ENCODE results near the gene SLC9A6.
"Not testable (repeated sequence)": the region's sequence is repeated elsewhere in the genome, so short reads cannot be mapped to it uniquely, and the experiment has no call there.

Gene SLC9A6

GRCh38 chrX:136030303-136031191 is 45.3 kb downstream of the SLC9A6 start:
- DNase-seq, result no peak

DNA sequence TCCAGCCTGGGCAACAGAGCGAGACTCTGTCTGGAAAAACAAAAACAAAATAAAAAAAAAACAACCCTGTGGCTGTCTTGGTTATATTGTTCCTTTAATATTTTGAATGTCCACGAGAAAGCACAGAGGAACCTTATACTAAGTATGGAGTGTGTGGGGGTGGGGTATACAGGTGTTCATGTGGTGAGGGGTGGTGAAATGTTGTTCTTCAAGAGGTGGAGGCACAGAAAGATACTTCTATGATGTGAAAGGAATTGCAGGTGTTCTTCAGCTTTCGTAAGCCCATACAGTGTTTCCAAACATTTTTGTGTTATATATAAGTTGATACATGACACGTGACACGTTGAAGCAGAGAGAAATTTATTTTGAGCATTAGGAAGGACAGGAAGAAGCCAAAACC is 46.4 kb downstream of the SLC9A6 start:
- no peak for DNase-seq

- peak; percentile 4 for DNase-seq
Measured at GRCh38 chrX:136032370-136032769, 47.1 kb downstream of the SLC9A6 start.

GRCh38 chrX:136034668-136035067 is 49.4 kb downstream of the SLC9A6 start:
- no peak for DNase-seq

- DNase-seq, result no peak
Measured at GRCh38 chrX:136035663-136036062, 50.4 kb downstream of the SLC9A6 start.

DNA sequence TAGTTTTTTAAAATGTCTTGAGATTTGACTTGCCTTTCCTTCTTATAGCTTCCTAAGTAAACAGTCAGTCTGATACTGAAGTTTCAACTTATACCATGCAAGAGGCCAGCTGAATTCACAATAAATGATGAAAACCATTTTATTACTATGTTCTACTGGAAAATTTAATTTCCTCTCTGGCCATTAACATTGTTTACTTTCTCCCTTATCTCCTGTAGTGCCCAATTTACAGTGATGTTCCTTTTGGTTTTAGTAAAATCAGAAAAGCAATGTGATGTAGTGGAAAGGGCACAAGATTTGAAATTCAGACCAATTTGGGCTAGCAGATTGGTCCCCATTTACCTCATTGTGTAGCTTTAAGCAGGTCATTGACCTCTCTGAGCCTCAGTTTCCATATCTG is 54.2 kb downstream of the SLC9A6 start:
- DNase-seq, result no peak

DNA sequence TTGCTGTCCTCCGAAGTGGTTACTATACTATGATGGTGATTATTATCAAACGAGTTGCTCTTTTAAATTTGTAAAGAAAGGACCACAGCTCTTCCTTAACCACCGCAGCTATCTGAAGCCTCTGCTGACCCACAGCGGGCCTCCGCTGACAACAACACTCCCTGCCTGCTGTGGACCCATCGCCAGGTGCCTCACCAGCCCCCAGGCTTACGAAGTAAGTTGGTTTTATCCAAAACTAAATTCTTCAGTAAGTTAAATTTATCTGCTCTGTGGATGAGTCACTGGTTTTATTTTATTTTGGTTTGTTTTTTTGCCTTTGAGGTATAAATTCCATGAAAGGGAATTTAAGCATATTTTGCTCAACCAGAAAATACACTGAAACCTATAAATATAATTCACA is 54.7 kb downstream of the SLC9A6 start:
- no peak for DNase-seq

DNA sequence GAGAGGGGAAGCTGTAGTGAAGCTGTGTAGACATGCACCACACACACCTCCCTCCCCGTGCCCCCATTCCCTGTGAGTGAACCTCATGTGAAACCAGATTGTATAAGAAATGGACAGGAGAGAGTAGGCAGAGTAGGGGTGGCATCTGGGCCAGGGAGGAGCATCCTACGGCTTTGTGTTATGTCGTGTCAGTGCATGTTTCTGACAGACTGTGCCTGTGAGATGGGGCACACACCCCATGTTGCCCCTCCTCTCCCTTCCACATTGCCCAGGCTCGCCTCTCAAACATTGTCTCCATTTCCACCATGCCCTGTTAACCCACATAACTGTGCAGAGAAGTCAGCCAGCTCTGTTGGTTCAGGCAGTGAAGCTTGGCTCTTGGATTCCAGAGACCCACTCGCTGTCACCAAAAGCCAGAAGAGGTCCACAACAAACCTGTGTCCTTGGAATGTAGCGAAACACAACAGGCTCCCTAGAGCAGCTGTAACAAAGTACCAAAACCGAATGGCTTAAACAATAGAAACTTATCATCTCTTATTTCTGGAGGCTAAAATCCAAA is 56.1 kb downstream of the SLC9A6 start:
- no peak for DNase-seq

DNA sequence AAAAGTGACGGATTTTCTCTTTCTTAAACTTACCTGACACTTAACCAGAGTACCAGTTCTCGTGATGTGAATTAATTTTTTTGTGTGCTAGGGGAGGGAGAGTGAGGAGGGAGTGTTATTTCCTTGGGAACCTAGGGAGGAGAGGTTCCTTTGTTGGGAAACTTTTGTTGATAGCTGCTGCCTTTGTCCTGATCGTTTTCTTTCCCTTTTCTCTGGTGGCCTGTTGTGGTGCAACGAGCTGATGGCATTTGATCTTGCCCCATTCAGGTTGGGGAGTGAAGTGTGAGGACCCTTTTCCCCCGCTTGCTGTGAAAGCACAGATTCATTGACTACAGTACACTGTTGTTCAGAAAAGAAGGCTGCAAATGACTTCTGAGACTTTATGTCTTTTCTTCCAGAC is 59.8 kb downstream of the SLC9A6 start:
- DNase-seq, result no peak

GRCh38 chrX:136046295-136047015 is 61.2 kb downstream of the SLC9A6 start:
- no peak for DNase-seq

DNA sequence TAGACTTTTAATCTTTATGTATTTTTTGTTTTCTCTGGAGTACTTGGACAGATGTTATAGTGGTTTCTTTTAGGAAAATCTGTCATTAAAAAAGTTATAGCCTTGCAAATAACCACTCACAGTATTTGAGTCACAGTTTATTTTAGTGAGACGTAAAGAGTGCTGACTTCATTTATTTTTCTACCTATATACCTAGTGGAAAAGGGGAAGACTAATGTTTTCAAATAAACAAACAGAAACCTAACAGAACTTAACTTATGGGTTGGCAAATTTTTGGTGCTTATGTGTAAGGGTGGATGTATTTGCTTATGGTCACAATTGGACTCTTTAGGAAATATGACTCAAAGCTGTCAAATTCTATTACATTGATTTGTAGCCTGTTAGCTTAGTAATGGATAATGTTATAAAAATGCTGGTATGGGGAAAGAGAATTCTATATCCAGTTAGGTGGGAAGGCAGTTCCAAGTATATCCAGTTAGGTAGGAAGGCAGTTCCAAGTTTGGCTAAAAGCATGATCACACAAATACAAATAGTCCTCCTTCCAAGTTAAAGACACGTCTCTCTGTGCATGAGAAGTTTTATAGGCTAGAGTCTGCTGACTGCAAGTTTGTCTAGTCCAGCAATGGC is 61.9 kb downstream of the SLC9A6 start:
- no peak for DNase-seq

GRCh38 chrX:136047969-136048368 is 62.7 kb downstream of the SLC9A6 start:
- DNase-seq, result no peak

- DNase-seq, result no peak
Measured at GRCh38 chrX:136048446-136048845, 63.2 kb downstream of the SLC9A6 start.

GRCh38 chrX:136049608-136050007 is 64.4 kb downstream of the SLC9A6 start:
- DNase-seq, result no peak

GRCh38 chrX:136050875-136051274 is 65.6 kb downstream of the SLC9A6 start:
- DNase-seq, result not testable (repeated sequence)

DNA sequence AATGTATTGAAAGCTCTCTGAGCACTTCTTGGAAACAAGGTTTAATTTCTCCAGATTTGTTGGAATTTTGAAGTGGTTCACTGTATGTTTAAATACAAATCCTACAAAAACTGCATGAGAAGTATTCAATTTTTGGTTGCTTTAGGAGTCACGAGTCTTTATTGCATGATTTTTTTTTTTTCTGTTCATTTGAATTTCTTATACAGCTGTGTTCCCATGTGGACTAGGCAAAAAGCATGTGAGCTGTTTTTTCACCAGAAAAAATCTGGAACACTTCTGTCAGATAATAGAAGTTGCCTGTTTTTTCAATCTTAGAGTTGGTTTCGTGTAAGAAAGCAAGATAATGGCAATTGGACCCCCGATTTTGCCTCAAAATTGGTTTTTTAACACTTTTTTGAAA is 66.4 kb downstream of the SLC9A6 start:
- no peak for DNase-seq

DNA sequence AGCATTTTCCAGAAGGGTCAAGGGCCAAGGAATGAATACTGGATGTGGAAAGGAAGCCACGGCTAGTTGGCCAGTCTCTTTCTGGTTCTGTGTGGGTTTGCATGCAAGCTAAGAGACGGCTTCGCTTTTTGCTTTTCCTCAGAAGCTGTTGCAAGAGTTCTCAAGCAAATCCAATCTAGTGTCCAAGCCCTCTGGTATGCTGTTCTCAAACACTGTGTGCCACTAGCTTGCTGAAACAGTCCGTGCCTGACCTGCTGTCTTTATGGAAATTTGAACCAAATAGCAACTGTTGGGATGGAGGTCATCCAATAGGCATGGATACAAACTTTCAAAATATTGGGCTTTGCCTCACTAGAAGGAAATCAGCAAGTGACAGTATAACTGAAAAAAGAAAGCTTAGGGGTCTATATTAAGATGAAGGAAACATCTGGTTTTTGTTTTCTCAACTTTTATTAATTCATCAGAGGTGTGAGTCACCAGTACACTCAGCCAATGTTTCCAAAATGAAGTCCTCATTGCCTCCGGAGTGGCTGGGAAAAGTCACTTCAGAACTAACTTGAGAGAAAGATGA is 70.5 kb downstream of the SLC9A6 start:
- DNase-seq, result no peak

DNA sequence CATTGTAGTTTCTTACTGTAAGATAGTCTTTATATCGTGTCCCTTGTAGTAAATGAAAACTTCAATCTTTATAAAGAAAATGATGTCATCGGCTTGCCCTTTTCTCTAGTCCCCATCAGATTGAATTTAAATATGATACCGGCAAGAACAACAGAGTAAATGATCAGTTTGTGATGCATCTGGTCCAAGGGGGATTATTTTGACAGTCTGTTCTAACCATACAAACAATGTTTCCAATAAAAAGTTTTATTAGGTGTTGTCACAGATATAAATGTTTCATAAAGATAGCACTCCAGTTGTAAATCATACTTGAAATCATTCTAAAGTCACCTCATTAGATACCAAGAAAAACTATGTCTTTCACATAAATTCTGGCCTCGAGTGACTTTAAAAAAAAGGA is 72.3 kb downstream of the SLC9A6 start:
- DNase-seq, result no peak

- DNase-seq, result no peak
Measured at GRCh38 chrX:136059350-136059749, 74.1 kb downstream of the SLC9A6 start.

- DNase-seq, result no peak
Measured at GRCh38 chrX:136061286-136061685, 76.1 kb downstream of the SLC9A6 start.

- no peak for DNase-seq
Measured at GRCh38 chrX:136061696-136062095, 76.5 kb downstream of the SLC9A6 start.

- peak; percentile 45 for DNase-seq
Measured at GRCh38 chrX:136063340-136064079, 78.3 kb downstream of the SLC9A6 start.

Data from inflammatory macrophage treated with lipopolysaccharide for 4 hours (primary cell).